ENCODE data around the gene SNAI3.

Gene SNAI3

GRCh38 chr16:88649924-88650748 is 36.2 kb downstream of the SNAI3 start:
- no peak for DNase-seq (ENCODE audit: low spot score)

GRCh38 chr16:88649195-88649923 is 36.9 kb downstream of the SNAI3 start:
- DNase-seq (ENCODE audit: low spot score): no peak

- no peak for DNase-seq (ENCODE audit: low spot score)
Measured at GRCh38 chr16:88647178-88648070, 38.9 kb downstream of the SNAI3 start.

DNA sequence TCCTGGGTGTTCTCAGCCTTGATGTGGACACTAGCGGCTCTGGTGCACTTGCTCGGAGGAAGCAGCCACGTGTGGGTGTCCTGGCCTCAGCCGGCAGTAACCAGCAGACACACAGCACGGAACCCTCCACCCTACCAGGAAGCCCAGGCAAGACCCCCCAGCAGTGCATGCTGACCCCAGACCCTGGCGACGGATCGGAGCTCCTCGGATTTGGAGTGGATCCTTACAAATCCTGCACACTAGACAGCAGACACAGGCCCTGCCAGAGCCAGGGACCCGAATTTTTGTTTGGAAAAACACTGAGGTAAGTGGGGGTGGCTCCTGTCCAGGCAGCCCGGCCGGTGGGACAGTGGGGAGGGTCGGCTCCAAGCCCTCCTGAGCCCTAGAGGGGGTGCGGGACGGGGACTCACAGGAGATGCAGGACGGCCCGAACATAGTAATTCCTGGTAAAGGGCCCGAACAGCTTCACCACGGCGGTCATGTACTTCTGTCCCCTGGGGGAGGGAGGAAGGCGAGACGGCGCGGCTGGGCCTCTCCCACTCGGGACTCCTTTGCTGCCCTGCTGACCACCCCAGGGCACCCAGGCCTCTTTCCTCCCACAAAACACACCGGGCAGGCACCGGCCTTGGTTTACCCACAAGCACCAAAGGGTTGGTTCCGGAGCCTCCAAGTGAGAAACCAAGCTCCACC is 39.8 kb downstream of the SNAI3 start:
- DNase-seq (ENCODE audit: low spot score): no peak

- DNase-seq (ENCODE audit: low spot score): no peak
Measured at GRCh38 chr16:88645941-88646340, 40.4 kb downstream of the SNAI3 start.

DNA sequence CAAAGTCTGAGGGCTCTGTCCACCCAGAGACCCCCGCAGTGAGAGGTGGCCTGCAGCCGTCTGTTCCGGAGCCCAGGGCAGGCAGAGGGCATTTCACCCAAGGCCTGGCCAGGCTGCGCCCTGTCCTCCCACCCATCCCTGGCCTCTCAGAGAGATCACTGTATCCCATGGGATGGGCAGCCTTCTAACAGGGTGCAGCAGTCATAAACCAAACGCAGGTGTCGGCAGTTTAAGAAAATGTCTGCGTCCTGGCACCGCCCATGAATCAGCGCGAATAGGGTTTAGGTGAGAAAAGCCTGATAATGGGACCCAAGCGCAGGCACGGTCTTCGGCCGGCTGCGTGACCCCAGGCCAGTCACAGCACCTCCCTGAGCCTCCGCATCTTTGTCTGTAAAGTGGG is 40.9 kb downstream of the SNAI3 start:
- DNase-seq (ENCODE audit: low spot score): no peak

DNA sequence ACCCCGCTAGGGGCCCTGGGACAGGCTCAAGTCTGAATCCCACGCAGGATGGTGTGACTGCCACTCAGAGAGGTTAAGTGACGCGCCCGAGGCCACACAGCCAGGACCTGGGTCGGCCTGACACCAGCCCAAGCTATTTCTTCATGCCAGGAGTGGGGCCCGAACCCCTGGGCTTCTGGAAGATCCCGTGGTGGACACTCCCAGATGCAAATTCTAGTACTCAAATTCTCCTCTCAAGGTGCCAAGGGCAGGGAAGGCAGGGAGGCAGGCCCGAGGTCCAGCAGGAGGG is 42.7 kb downstream of the SNAI3 start:
- DNase-seq (ENCODE audit: low spot score): no peak

DNA sequence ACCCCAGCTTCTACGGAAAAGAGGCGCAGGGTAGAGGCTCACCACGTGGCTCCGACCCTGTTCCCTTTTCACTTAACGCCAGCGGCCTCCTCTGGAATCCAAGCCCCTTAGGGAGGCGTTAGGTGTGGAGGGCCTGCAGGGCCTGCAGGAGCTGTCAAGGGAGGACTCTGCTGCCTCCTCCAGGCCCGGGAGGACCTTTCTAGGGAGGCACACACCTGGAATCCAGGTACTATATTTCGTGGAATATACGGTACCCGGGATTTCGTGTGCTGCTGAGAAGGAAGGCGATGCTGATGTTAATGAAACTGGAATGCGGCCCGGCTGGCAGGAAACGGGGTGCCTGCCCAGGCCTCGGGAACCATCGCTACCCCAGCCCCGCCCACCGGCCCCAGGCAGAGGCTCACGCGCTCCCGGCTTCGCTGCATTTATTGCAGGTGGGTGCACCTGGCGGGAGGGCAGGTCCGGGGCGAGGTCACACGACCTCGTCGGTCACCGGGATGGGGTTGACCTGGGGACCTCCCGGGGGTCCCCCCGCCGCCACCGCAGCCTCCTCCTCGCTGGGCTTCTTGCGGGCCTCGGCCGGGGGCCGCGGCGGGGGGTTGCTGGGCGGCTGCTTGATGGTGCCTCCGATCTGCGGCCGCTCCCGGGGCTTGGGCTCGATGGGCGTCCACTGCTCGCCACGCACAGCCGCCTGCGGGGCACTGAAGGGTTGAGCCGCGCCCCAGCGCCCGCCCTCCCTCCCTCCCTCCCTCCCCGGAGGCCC is 43.2 kb downstream of the SNAI3 start:
- DNase-seq (ENCODE audit: low spot score): no peak

DNA sequence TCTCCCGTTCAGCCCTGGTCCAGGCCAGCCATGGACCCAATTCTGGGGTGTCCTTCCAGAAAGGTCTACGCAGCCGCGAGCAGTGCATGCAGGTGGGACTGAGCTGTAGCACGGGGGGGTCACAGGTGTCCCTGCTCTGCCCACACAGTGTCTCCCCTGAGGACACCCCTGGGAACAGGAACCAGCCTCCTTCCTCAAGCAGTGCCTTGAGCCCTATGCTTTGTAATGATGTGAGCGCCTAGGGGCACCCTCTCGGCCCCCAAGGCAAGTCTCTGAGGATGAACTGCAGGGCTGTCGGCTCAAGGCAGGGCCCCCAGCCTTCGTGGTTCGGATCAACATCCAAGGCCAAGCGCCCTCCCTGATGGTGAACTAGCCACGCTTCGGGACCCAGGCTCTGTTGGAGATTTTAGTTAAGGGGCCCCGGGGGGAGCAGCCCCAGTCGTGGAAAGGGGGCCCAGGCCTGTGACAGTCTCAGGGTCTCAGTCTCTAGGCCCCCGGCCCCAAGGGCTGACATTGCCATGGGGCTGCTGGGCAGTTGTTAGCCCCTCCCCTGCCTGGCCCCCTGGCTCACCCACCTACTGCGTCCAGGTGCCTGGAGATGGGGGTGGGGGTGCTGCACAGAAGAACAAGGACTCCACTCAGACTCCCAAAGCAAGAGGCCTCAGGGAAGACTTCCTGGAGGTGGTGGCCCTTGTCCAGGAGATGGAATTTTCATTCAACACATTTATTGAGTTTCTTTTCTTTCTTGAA is 45.6 kb downstream of the SNAI3 start:
- no peak for DNase-seq (ENCODE audit: low spot score)

DNA sequence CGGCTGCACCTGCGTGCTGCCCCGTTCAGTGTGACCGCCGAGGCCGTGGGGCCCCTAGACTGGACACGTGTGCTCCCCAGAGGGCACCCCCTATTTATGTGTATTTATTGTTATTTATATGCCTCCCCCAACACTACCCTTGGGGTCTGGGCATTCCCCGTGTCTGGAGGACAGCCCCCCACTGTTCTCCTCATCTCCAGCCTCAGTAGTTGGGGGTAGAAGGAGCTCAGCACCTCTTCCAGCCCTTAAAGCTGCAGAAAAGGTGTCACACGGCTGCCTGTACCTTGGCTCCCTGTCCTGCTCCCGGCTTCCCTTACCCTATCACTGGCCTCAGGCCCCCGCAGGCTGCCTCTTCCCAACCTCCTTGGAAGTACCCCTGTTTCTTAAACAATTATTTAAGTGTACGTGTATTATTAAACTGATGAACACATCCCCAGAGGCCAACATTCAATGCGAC is 46.2 kb downstream of the SNAI3 start:
- no peak for DNase-seq (ENCODE audit: low spot score)

- DNase-seq (ENCODE audit: low spot score): no peak
Measured at GRCh38 chr16:88639231-88640038, 46.9 kb downstream of the SNAI3 start.

DNA sequence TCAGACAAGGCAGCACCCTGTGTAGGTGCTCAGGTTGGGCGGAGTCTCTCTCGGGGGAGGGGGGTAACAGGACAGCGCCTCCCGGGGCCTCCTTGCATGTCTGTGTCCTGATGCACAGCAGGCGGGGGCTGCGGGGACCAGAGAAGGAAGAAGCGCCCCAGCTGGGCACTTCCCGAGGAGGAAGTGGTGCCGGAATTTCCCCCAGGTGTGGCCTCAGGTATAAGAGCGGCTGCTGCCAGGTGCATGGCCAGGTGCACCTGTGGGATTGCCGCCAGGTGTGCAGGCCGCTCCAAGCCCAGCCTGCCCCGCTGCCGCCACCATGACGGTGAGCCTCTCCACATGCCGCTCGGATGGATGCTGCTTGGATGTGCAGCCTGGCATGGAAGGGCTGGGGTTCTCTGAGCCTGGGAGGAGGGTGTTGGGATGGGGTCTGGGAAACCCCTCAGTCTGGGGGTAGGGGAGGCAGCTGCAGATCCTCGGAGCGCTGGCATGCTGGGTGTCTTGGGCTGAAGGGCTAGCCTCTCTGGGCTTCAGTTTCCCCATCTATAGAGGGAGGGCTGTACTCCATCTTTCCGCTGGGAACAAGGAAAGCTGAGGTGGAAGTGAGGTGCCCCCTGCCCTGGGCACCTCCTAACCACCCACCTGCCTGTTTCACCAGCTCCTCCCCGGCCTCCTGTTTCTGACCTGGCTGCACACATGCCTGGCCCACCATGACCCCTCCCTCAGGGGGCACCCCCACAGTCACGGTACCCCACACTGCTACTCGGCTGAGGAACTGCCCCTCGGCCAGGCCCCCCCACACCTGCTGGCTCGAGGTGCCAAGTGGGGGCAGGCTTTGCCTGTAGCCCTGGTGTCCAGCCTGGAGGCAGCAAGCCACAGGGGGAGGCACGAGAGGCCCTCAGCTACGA is 47.7 kb downstream of the SNAI3 start, which contains the start of gene IL17C:
Gene IL17C, plus strand, starts transcription at position 250 of the 908 bp plus-strand sequence. Its CDS starts 70 bp downstream, at position 320.
- DNase-seq (ENCODE audit: low spot score): no peak

DNA sequence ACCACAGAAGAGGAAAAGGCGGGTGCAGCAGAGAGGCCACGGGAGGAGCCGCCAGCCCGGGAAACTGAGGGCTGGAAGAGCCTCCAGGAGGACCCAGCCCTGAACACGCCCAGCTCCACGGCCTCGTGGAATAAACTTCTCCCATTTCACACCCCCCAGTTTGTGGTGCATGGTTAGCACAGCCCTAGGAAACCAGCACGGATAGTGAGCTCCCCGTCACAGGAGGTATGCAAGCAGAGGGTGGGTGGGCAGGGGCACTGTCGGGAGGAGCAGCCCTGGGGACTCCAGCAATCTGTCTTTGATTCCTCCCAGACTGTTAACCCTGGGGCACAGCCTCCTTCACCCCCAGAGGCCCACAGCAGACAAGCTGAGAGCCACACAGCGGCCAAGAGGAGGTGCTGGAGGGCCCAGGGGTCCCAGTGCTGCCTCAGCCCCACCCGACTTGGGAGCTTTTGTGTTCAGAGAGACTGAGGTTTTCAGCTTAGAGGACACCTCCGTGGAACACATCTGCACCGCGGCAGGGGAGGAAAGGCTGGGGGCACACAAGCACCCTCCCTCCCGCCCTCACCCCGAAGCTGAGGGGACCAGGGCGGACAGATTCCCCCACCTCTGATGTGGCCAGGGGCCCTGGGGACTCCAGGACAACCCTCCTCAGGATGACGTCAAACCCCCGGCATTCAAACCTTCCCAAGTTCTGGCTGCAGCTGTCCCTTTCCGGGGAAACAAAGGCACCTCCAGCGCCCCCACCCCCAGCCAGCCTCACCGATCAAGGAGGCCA is 49.6 kb downstream of the SNAI3 start:
- DNase-seq (ENCODE audit: low spot score): no peak

DNA sequence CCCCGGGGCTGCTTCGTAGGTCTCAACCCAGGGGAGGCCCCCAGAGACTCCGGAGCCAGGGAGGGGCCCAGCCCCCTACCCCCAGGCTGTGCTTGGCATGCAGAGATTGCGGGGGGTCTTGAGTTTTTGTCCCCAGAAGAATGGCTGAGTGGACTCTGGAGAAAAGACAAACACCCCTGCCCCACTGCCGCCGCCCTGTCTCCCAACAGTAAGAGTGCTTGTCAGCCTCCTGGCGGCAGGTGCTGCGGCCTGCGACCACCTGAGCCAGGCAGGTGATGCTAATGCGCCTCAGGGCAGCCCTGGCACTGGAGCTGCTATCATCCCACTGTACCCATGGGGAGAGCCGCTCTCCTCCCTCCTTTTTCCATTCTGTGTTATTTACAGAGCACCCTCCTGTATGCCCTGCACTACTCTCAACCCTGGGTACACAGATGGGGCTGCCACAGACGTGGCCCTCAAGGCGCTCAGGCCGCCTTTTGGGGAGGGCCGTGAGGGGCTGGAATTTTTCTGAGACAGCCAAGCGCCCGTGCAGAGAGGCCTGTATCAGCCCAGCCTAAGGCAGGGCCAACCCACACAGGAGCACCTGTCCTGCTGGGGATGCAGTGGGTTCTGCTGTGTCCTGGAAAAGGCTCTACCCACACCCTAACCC is 50.5 kb downstream of the SNAI3 start:
- no peak for DNase-seq (ENCODE audit: low spot score)

DNA sequence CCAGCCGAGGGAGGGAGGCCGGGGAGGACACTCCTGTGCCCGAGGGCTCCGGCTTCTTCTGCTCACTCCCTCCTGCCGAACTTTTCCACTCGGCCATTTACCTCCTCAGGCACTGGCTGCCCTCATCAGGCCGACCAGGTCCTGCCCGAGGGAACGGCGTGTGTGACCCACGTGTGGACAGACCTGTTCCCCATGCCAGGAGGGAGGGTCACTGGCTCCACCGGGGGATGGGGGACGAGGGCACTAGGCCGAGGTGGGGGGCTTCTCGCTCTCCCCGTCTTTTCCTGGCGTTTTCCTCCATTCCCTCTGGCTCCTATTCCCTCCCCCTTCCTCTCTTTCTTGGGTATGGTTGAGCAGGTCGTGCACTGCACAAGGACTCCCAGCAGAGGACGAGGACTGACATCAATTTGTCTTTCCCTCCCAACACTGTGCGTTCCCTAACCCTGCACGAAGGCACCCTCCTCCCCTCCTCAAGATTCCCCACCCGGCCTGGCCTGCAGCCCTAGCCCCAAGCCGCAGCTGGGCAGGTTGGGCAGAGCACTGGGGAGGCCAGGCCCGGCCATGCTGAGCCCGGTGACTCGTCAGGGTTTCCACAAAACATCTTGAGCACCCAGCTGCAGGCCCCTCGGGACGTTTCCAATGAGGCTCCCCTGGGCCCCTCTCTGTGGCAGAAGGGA is 51.2 kb downstream of the SNAI3 start:
- DNase-seq (ENCODE audit: low spot score): no peak
